ENCODE results near the gene FAM76B. TPM values are rescaled to one million over a fixed set of nuclear protein-coding genes. Genes with fewer than 3 reads are reported as not detected.

The FAM76B gene
- total and polyA plus RNA-seq, 9 of the 15 experiments (the other 6 are each of a cell fraction or from before 2014, with no cell fraction given) = 22.5 to 60.0 (median 35.0) TPM

DNA sequence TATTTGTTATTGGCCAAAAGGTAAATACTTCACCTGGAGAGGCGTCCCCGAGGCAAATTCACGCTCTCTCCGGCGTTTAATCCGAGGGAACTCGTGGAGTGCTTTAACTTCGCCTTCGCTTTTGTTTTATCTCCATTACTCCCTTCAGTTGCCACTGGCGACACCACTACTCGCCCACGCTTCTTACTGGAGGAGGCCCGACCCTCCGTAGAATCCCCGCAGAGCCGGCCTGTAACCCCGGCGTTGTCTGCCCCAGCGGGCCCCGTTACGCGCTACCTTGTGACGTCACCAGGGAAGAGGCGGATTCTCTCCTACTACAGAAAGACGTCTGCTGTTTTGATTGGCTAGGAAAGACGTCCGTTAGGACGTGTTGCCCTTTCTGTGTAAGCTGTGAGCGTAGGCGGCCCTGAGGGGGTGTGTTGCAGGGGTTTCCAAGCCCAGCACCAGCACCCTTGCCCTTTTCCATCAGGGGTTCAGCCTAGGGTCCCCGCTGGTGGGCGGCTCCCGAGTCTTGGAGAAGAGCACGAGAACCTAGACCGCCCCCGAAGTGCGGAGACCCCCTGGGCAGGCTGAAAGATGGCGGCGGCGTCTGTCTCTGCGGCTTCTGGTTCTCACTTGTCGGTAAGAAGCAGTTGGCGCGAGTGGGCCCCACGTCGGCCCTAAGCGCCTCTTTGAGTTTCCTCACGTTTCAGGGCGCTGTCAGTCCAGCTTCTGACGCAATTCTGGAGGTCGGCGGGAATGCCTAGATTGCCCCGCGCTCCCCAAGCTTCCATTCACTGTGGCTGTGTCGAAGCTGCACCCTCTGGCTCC lies 746 bp upstream of the FAM76B start, which contains the start of gene CEP57 (continued):
- no peak for TF ChIP-seq SRSF1 (IDR thresholded peaks at IDR 0.05; ENCODE audit: low read depth, low read length)
- TF ChIP-seq CREM (IDR thresholded peaks at IDR 0.05; ENCODE audit: low read depth) = peak; percentile 99
- peak; percentile 74 for TF ChIP-seq PHF8 (IDR thresholded peaks at IDR 0.05; ENCODE audit: borderline replicate concordance, low read length)
- TF ChIP-seq GATAD2A (IDR thresholded peaks at IDR 0.05) = no peak
- TF ChIP-seq, protein P1, sequence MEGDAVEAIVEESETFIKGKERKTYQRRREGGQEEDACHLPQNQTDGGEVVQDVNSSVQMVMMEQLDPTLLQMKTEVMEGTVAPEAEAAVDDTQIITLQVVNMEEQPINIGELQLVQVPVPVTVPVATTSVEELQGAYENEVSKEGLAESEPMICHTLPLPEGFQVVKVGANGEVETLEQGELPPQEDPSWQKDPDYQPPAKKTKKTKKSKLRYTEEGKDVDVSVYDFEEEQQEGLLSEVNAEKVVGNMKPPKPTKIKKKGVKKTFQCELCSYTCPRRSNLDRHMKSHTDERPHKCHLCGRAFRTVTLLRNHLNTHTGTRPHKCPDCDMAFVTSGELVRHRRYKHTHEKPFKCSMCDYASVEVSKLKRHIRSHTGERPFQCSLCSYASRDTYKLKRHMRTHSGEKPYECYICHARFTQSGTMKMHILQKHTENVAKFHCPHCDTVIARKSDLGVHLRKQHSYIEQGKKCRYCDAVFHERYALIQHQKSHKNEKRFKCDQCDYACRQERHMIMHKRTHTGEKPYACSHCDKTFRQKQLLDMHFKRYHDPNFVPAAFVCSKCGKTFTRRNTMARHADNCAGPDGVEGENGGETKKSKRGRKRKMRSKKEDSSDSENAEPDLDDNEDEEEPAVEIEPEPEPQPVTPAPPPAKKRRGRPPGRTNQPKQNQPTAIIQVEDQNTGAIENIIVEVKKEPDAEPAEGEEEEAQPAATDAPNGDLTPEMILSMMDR (IDR thresholded peaks at IDR 0.05 in 2 of 3, conservative IDR thresholded peaks at IDR 0.05 in 1 of 3; ENCODE audit: insufficient read depth in 2 of 3, low read depth in 1 of 3, low read length in 3 of 3) = no peak
- TF ChIP-seq CREB1 (IDR thresholded peaks at IDR 0.05) = peak; percentile 94
- TF ChIP-seq CREB1 (CRISPR knock-in tag; IDR thresholded peaks at IDR 0.05) = peak; percentile 84
- TF ChIP-seq LARP7 (IDR thresholded peaks at IDR 0.05) = no peak

Data from K562 (cell line).